ENCODE data around the gene DCAF7.

The DCAF7 gene

GRCh38 chr17:63549946-63550816 lies at the start of gene DCAF7:
TSS of gene DCAF7 (plus strand) at chr17:63550477. CDS start at chr17:63550678, 201 bp downstream.
- in situ Hi-C loops (cut with HindIII; ENCODE audit: low sequenced_read_pairs): no loop called here
- DNase-seq (ENCODE audit: low read depth, low spot score): peak; percentile 100
- peak within 1 kb of the TSS; percentile 98 for H3K4me3 ChIP-seq (ENCODE audit: low read depth, low read length)
- TF ChIP-seq CTCF (IDR thresholded peaks at IDR 0.05; ENCODE audit: low read depth, low read length): no peak

GRCh38 chr17:63500543-63501390 lies 49.5 kb upstream of the DCAF7 start:
- in situ Hi-C loops (cut with HindIII; ENCODE audit: low sequenced_read_pairs): no loop called here
- no peak overlapping the region for H3K4me3 ChIP-seq (ENCODE audit: low read depth, low read length)
- TF ChIP-seq CTCF (IDR thresholded peaks at IDR 0.05; ENCODE audit: low read depth, low read length): no peak
- DNase-seq (ENCODE audit: low read depth, low spot score): no peak

DNA sequence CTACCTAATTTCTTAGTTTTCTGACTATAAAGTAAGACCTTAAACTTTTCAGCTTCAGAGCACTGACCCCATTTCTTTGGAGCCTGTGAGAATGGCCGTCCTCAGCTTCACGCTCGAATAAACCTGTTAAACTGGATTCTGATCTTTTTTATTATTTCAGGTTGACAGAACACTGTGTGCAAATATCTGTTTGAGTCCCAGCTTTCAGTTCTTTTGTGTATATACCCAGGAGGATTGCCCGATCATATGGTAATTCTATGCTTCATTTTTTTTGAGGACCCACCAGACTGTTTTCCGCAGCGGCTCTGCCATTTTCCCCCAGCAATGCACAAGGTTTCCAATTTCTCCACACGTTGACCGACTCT lies 47.0 kb upstream of the DCAF7 start:
- no peak overlapping the region for H3K4me3 ChIP-seq (ENCODE audit: low read depth, low read length)
- in situ Hi-C loops (cut with HindIII; ENCODE audit: low sequenced_read_pairs): no loop called here
- TF ChIP-seq CTCF (IDR thresholded peaks at IDR 0.05; ENCODE audit: low read depth, low read length): no peak
- no peak for DNase-seq (ENCODE audit: low read depth, low spot score)

GRCh38 chr17:63504261-63504660 lies 46.0 kb upstream of the DCAF7 start:
- in situ Hi-C loops (cut with HindIII; ENCODE audit: low sequenced_read_pairs): no loop called here
- no peak overlapping the region for H3K4me3 ChIP-seq (ENCODE audit: low read depth, low read length)
- DNase-seq (ENCODE audit: low read depth, low spot score): no peak
- TF ChIP-seq CTCF (IDR thresholded peaks at IDR 0.05; ENCODE audit: low read depth, low read length): no peak

- no peak for TF ChIP-seq CTCF (IDR thresholded peaks at IDR 0.05; ENCODE audit: low read depth, low read length)
- DNase-seq (ENCODE audit: low read depth, low spot score): no peak
- in situ Hi-C loops (cut with HindIII; ENCODE audit: low sequenced_read_pairs): no loop called here
- no peak overlapping the region for H3K4me3 ChIP-seq (ENCODE audit: low read depth, low read length)
These were observed 44.9 kb upstream of the DCAF7 start for GRCh38 chr17:63505341-63505740.

DNA sequence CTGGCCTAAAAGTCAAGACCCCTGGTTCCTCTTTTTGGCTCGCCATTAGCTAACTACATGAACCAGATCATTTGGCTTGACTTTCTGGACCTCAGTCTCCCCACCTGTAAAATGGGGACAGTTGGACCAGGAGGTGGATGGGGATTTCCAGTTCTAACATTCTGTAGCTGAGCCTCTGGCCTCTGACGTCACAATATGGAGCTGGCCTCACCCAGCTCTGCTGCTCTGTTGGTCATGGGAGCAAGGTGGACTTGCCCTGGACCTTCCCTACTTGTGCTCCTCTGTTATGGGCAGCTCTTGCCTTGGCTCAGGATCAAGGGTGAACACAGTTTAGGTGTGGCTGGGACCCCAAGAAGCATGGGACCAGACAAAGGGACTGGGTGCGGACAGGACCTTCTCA lies 43.6 kb upstream of the DCAF7 start:
- in situ Hi-C loops (cut with HindIII; ENCODE audit: low sequenced_read_pairs): no loop called here
- no peak for TF ChIP-seq CTCF (IDR thresholded peaks at IDR 0.05; ENCODE audit: low read depth, low read length)

More for the DNA sequence above, 43.6 kb upstream of the DCAF7 start:
- DNase-seq (ENCODE audit: low read depth, low spot score): no peak
- H3K4me3 ChIP-seq (ENCODE audit: low read depth, low read length): no peak overlapping the region

Data from astrocyte of the spinal cord (primary cell).